ENCODE measurements around the gene ISCU. TPM values are rescaled to one million over a fixed set of nuclear protein-coding genes. Genes with fewer than 3 reads are reported as not detected.
A peak's percentile ranks its signal among the peaks of the same experiment; 100 is the strongest.

Gene ISCU
- total and polyA plus RNA-seq, 2 donors (not counting 1 experiment from before 2014, with no cell fraction given) = 127 to 313 TPM

GRCh38 chr12:108575199-108575912 is 13.0 kb downstream of the ISCU start:
- no peaks in the 10 kb centered on the region for H3K27me3 ChIP-seq (ENCODE audit: control insufficient read depth, insufficient read depth, low read length)
- no peak overlapping the region for H3K4me3 ChIP-seq (replicated peaks in 1 of 4; ENCODE audit: control extremely low read depth in 1 of 4, insufficient read depth in 1 of 4, low read depth in 3 of 4, low read length in 4 of 4)
- H2AFZ ChIP-seq (ENCODE audit: low read length) = no peak overlapping the region
- TF ChIP-seq CTCF (conservative IDR thresholded peaks at IDR 0.05 in 1 of 2, IDR thresholded peaks at IDR 0.05 in 1 of 2; ENCODE audit: low read depth in 1 of 2, low read length in 2 of 2) (no peak), EZH2 (IDR thresholded peaks at IDR 0.05; ENCODE audit: low read length, missing control alignments) (no peak)
- no peak overlapping the region for H3K4me2 ChIP-seq (ENCODE audit: extremely low read depth, insufficient read depth, low read length)
- no peak overlapping the region for H3K27ac ChIP-seq (ENCODE audit: insufficient read depth, low read length)
- DNase-seq (ENCODE audit: low read depth in 2 of 2) = no peak
- no peaks in the 10 kb centered on the region for H3K9me3 ChIP-seq (ENCODE audit: control insufficient read depth, insufficient read depth, low read depth, low read length)
- H3K4me1 ChIP-seq (ENCODE audit: control insufficient read depth, extremely low read depth, insufficient read depth, low read length) = peaks cover 15% of the 10 kb centered on the region
- no peaks in the 10 kb centered on the region for H3K36me3 ChIP-seq (ENCODE audit: control insufficient read depth, insufficient read depth, low read length)
- H3K79me2 ChIP-seq (ENCODE audit: control insufficient read depth, insufficient read depth, low read length) = no peaks in the 10 kb centered on the region
- no peak overlapping the region for H3K9ac ChIP-seq (ENCODE audit: insufficient read depth, low read length)
- H4K20me1 ChIP-seq (ENCODE audit: control insufficient read depth, extremely low read depth, insufficient read depth, low read length) = no peaks in the 10 kb centered on the region

- H3K79me2 ChIP-seq (ENCODE audit: control insufficient read depth, insufficient read depth, low read length) = no peaks in the 10 kb centered on the region
- no peaks in the 10 kb centered on the region for H3K36me3 ChIP-seq (ENCODE audit: control insufficient read depth, insufficient read depth, low read length)
- no peak overlapping the region for H3K9ac ChIP-seq (ENCODE audit: insufficient read depth, low read length)
- H3K9me3 ChIP-seq (ENCODE audit: control insufficient read depth, insufficient read depth, low read depth, low read length) = no peaks in the 10 kb centered on the region
- no peak overlapping the region for H3K4me2 ChIP-seq (ENCODE audit: extremely low read depth, insufficient read depth, low read length)
- no peak overlapping the region for H3K4me3 ChIP-seq (replicated peaks in 1 of 4; ENCODE audit: control extremely low read depth in 1 of 4, insufficient read depth in 1 of 4, low read depth in 3 of 4, low read length in 4 of 4)
- H3K27ac ChIP-seq (ENCODE audit: insufficient read depth, low read length) = peak overlapping the region; percentile 42
- H4K20me1 ChIP-seq (ENCODE audit: control insufficient read depth, extremely low read depth, insufficient read depth, low read length) = no peaks in the 10 kb centered on the region
- DNase-seq (ENCODE audit: low read depth in 2 of 2) = peak in 1 of 2 donors; percentile 48
- no peaks in the 10 kb centered on the region for H3K27me3 ChIP-seq (ENCODE audit: control insufficient read depth, insufficient read depth, low read length)
- H2AFZ ChIP-seq (ENCODE audit: low read length) = no peak overlapping the region
- TF ChIP-seq EZH2 (IDR thresholded peaks at IDR 0.05; ENCODE audit: low read length, missing control alignments) = no peak
- TF ChIP-seq CTCF (conservative IDR thresholded peaks at IDR 0.05 in 1 of 2, IDR thresholded peaks at IDR 0.05 in 1 of 2; ENCODE audit: low read depth in 1 of 2, low read length in 2 of 2) = no peak
- peaks cover 18% of the 10 kb centered on the region for H3K4me1 ChIP-seq (ENCODE audit: control insufficient read depth, extremely low read depth, insufficient read depth, low read length)
Measured at GRCh38 chr12:108576660-108577234, 14.4 kb downstream of the ISCU start.

GRCh38 chr12:108577458-108577857 is 15.1 kb downstream of the ISCU start:
- Histone ChIP-seq H3K27ac (ENCODE audit: insufficient read depth, low read length) (no peak overlapping the region), H3K4me2 (ENCODE audit: extremely low read depth, insufficient read depth, low read length) (no peak overlapping the region)

More at GRCh38 chr12:108577458-108577857, 15.1 kb downstream of the ISCU start:
- Histone ChIP-seq H4K20me1 (ENCODE audit: control insufficient read depth, extremely low read depth, insufficient read depth, low read length) (no peaks in the 10 kb centered on the region), H3K9ac (ENCODE audit: insufficient read depth, low read length) (no peak overlapping the region), H3K4me3 (replicated peaks in 1 of 4; ENCODE audit: control extremely low read depth in 1 of 4, insufficient read depth in 1 of 4, low read depth in 3 of 4, low read length in 4 of 4) (no peak overlapping the region), H3K4me1 (ENCODE audit: control insufficient read depth, extremely low read depth, insufficient read depth, low read length) (peaks cover 18% of the 10 kb centered on the region), H3K36me3 (ENCODE audit: control insufficient read depth, insufficient read depth, low read length) (no peaks in the 10 kb centered on the region), H3K79me2 (ENCODE audit: control insufficient read depth, insufficient read depth, low read length) (no peaks in the 10 kb centered on the region), H2AFZ (ENCODE audit: low read length) (no peak overlapping the region), H3K9me3 (ENCODE audit: control insufficient read depth, insufficient read depth, low read depth, low read length) (no peaks in the 10 kb centered on the region), H3K27me3 (ENCODE audit: control insufficient read depth, insufficient read depth, low read length) (no peaks in the 10 kb centered on the region)
- no peak for TF ChIP-seq EZH2 (IDR thresholded peaks at IDR 0.05; ENCODE audit: low read length, missing control alignments)
- no peak for TF ChIP-seq CTCF (conservative IDR thresholded peaks at IDR 0.05 in 1 of 2, IDR thresholded peaks at IDR 0.05 in 1 of 2; ENCODE audit: low read depth in 1 of 2, low read length in 2 of 2)
- DNase-seq (ENCODE audit: low read depth in 2 of 2) = no peak

Measured in fibroblast of lung (primary cell).